Prostate gland (tissue), 2 donors: ENCODE results near the gene CNDP1. TPM values are rescaled to one million over a fixed set of nuclear protein-coding genes. Genes with fewer than 3 reads are reported as not detected.

Experiments used
- DNase-seq: peaks from one replicate; pipeline ENCODE4 v3.0.0-alpha.2; 2019; ENCODE audit warnings: low spot score
- H3K27ac ChIP-seq, 2 donors: fragments of 200-600 bp; sonication (generic); 2 replicates each; pipeline ENCODE4 v1.5.1; 2017 to 2019
- H3K27me3 ChIP-seq: fragments of 200-600 bp; sonication (generic); replicated peaks from 2 replicates; pipeline ENCODE4 v1.5.1; 2019; ENCODE audit not compliant: insufficient read depth
- H3K36me3 ChIP-seq, 2 donors: fragments of 200-600 bp; sonication (generic); 1 replicate in 1 of 2; 2 replicates in 1 of 2; pipeline versions ENCODE4 v1.5.1 to v1.8.1; 2017 to 2019
- H3K4me1 ChIP-seq: fragments of 200-600 bp; sonication (generic); replicated peaks from 2 replicates; pipeline ENCODE4 v1.5.1; 2019
- H3K4me3 ChIP-seq, 2 donors: fragments of 200-600 bp; sonication (generic); 2 replicates each; pipeline ENCODE4 v1.5.1; 2017 to 2019
- H3K9me3 ChIP-seq: fragments of 200-600 bp; sonication (generic); 2 replicates; pipeline ENCODE4 v1.5.1; 2017
- POLR2A ChIP-seq: fragments of 450-650 bp; IDR thresholded peaks from one replicate; pipeline ENCODE4 v1.6.1; 2016; ENCODE audit warnings: antibody characterized with exemption, mild to moderate bottlenecking
- POLR2AphosphoS5 ChIP-seq: sonication (generic); formaldehyde crosslinking; IDR thresholded peaks from one replicate; pipeline ENCODE4 v1.6.1; 2017; ENCODE audit warnings: antibody characterized with exemption
- WGBS: methylation state at CpG from one replicate; pipeline ENCODE4 v1.1.5; 2018; 5-methylcytosine and 5-hydroxymethylcytosine counted together
- intact Hi-C: fragments of 100-400 bp; cut with DNase I; formaldehyde crosslinking; loops from one replicate; pipeline ENCODE4 v1.14.2; 2022
- total RNA-seq, 2 donors: library from RNA; depleted of rRNA; stranded (reverse); fragments of >200 nt; gene quantifications; one replicate each; pipeline ENCODE4 v1.1.0, GENCODE V29; 2016
- TF ChIP-seq, protein P1 (sequence below), 4 experiments: fragments of 200-600 bp in 2 of 4; fragments of 450-650 bp in 2 of 4; sonication (generic) in 2 of 4; IDR thresholded peaks; 1 replicate in 3 of 4; 2 replicates in 1 of 4; pipeline ENCODE4 v1.5.1; 2016 to 2019; ENCODE audit warnings: antibody characterized with exemption in 4 of 4, mild to moderate bottlenecking in 2 of 4, moderate library complexity in 2 of 4

The CNDP1 gene
- total RNA-seq, 2 donors from 2014 or later = not detected

DNA sequence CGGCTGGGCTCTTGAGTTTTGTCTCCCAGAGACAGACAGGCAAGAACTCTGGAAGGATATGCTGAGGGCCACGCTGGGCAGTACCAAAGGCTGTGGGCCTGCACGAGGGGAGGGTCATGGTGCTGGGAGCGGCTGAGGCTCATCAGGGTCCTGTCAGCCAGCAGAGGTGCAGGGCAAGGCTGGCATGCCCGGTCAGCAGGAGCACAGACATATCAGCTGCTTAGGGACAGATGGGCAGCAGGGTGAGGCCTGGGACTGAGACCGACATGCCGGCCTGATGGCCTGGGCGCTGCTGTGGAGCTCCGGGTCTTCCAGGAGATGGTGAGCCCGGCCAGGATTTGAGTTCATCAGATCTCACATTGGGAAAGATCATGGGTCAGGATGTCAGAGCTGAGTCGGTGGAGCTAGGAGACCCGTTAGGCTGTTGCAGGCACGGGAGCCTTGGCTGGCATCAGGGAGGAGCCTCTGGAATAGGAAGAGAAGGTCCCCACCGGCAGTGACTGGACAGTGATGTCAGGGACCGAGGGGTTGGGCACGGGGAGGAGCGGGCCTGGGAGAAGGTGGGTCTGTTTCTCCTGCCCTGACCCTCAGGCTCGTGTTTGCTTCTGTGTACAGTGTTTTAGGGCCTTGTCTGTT, 19.3 kb upstream of the CNDP1 start:
- 95% methylated on average over 18 of the region's 18 CpGs for WGBS

DNA sequence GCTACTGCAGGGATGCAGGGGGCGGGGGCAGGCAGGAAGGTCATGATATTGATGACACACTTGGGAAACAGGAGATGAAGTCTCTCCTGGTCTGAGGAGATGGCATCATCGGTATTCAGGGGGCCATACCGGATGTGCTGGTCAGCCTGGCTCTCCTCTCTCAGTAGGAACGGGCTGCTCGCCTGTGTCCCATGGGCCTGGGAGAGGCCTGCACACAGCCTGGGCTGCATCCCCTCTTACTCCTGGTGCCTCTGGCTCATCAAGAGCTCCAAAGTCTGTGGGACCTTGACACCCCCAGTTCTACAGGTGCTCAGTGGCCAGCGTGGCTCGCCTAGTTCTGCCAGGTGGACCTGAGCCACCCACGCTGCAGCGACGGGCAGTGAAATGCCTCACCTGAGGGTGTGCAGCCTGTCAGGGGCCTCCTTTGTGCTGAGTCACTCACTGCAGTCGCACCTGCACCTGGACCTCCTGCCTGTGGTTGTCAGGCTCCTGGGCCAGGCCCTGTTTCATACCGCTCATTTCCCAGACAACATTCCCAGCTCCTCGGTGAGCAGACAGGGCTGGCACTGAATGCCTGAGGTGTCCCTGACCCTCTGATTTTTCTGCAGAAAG, 18.6 kb upstream of the CNDP1 start:
- Histone ChIP-seq H3K4me1 (no peaks in the 10 kb centered on the region), H3K36me3 (peaks cover 0 to 39% of the 10 kb centered on the region in 2 donors), H3K4me3 (no peak overlapping the region), H3K27me3 (no peaks in the 10 kb centered on the region), H3K27ac (no peak overlapping the region), H3K9me3 (no peaks in the 10 kb centered on the region)
- intact Hi-C loops = no loop called here
- DNase-seq = no peak
- WGBS = 92% methylated on average over 13 of the region's 13 CpGs
- TF ChIP-seq POLR2AphosphoS5 (no peak), POLR2A (no peak)
- TF ChIP-seq, protein P1, sequence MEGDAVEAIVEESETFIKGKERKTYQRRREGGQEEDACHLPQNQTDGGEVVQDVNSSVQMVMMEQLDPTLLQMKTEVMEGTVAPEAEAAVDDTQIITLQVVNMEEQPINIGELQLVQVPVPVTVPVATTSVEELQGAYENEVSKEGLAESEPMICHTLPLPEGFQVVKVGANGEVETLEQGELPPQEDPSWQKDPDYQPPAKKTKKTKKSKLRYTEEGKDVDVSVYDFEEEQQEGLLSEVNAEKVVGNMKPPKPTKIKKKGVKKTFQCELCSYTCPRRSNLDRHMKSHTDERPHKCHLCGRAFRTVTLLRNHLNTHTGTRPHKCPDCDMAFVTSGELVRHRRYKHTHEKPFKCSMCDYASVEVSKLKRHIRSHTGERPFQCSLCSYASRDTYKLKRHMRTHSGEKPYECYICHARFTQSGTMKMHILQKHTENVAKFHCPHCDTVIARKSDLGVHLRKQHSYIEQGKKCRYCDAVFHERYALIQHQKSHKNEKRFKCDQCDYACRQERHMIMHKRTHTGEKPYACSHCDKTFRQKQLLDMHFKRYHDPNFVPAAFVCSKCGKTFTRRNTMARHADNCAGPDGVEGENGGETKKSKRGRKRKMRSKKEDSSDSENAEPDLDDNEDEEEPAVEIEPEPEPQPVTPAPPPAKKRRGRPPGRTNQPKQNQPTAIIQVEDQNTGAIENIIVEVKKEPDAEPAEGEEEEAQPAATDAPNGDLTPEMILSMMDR (IDR thresholded peaks at IDR 0.05) = no peak

More for the DNA sequence above, 19.3 kb upstream of the CNDP1 start:
- no peaks in the 10 kb centered on the region for H3K9me3 ChIP-seq
- intact Hi-C loops = no loop called here
- H3K4me3 ChIP-seq = no peak overlapping the region
- TF ChIP-seq POLR2A (no peak), POLR2AphosphoS5 (no peak)
- TF ChIP-seq, protein P1 (IDR thresholded peaks at IDR 0.05) = no peak
- H3K27ac ChIP-seq = no peak overlapping the region
- no peak for DNase-seq
- H3K4me1 ChIP-seq = no peaks in the 10 kb centered on the region
- H3K36me3 ChIP-seq = peaks cover 0 to 39% of the 10 kb centered on the region in 2 donors
- H3K27me3 ChIP-seq = no peaks in the 10 kb centered on the region

DNA sequence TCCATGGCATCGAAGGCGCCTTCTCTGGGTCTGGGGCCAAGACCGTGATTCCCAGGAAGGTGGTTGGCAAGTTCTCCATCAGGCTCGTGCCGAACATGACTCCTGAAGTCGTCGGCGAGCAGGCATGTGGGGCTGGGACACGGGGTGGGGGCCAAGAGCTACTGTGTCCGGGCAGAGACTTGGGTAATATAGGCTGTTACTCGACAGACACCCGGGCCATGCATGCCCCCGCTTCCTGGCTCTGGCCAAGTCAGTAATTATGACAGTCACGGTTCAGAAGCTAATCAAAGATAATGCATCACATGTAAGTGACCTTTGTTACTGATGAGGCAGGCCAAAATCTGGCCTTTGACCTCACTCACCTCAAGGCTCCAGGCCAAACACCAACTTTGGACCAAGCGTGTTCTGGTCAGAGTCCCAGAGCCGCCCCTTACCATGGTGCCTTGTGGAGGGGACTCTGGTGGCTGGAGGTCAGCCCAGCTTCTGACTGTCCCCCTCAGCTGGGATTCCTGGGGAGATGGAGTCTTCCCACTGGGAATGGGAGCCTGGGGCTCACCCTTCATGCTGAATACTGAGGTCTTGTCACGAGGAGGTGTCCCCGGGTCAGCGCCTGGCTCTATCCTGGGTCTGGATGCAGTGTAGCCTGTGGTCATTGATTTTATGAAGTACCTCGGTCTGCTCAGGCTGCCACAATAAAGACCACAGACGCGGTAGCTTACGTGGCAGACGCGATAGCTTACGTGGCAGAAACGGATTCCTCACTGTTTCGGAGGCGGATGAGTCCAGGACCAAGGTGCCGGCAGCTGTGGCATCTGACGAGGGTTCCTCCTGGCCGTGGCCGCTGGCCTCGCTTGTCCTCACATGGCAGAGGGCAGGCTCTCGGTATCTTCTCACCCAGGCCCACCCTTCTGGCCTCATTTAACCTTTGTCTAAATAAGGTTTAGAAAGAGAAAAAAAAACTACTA, 17.7 kb upstream of the CNDP1 start:
- Histone ChIP-seq H3K27ac (no peak overlapping the region), H3K9me3 (no peaks in the 10 kb centered on the region), H3K4me3 (no peak overlapping the region), H3K36me3 (peaks cover 0 to 39% of the 10 kb centered on the region in 2 donors), H3K4me1 (no peaks in the 10 kb centered on the region), H3K27me3 (no peaks in the 10 kb centered on the region)
- intact Hi-C loops = no loop called here
- DNase-seq = no peak
- TF ChIP-seq POLR2AphosphoS5 = no peak
- TF ChIP-seq, protein P1 (IDR thresholded peaks at IDR 0.05) = no peak
- no peak for TF ChIP-seq POLR2A
- WGBS = 90% methylated on average over 35 of the region's 35 CpGs

DNA sequence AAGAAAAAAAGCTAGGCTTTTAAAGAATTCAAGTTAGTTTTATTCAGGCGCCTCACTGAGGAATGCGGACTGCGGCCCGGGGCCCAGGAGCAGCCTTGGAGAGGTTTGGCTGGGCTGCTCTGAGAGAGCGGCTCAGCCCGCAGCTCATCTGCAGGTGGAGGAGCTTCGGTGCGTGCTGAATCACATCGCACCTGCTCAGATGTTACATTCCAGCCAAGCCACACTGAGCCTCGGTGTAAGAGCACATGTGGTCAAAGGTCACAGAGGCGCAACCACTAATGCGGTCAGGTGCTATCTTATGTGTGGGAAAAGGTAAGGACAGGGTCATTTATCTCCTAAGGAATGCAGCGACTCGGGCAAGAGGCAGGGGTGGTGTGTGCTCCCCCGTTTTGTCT, 17.1 kb upstream of the CNDP1 start:
- TF ChIP-seq, protein P1 (IDR thresholded peaks at IDR 0.05) = no peak
- no peak for TF ChIP-seq POLR2AphosphoS5
- TF ChIP-seq POLR2A = no peak
- Histone ChIP-seq H3K27ac (no peak overlapping the region), H3K4me1 (no peaks in the 10 kb centered on the region), H3K9me3 (no peaks in the 10 kb centered on the region), H3K27me3 (no peaks in the 10 kb centered on the region), H3K4me3 (no peak overlapping the region), H3K36me3 (peaks cover 0 to 39% of the 10 kb centered on the region in 2 donors)
- 78% methylated on average over 15 of the region's 15 CpGs for WGBS
- intact Hi-C loops = no loop called here
- no peak for DNase-seq
